Liver (tissue), 9 donors: ENCODE measurements around the gene GORAB. TPM values are rescaled to one million over a fixed set of nuclear protein-coding genes. Genes with fewer than 3 reads are reported as not detected.

ENCODE experiments used
- DNase-seq: peaks from one replicate; pipeline ENCODE4 v3.0.0-alpha.2; 2017; ENCODE audit warnings: low spot score
- H3K27ac ChIP-seq, 2 donors: one replicate each; pipeline ENCODE4 v1.7.0; 2013; ENCODE audit warnings: inconsistent platforms in 2 of 2, low read length in 2 of 2, control low read depth in 1 of 2, low read depth in 1 of 2, mild to moderate bottlenecking in 1 of 2
- H3K27me3 ChIP-seq, 4 donors: one replicate each; pipeline versions ENCODE4 v1.6.1 to v1.7.0; 2013; ENCODE audit warnings: low read length in 3 of 4, inconsistent platforms in 1 of 4, mild to moderate bottlenecking in 1 of 4, moderate library complexity in 1 of 4; ENCODE audit not compliant: control insufficient read depth in 4 of 4, insufficient read depth in 4 of 4
- H3K36me3 ChIP-seq, 4 donors: one replicate each; pipeline versions ENCODE4 v1.6.1 to v1.7.0; 2013; ENCODE audit warnings: low read length in 3 of 4, mild to moderate bottlenecking in 3 of 4, low read depth in 1 of 4, moderate library complexity in 1 of 4; ENCODE audit not compliant: control insufficient read depth in 4 of 4, insufficient read depth in 3 of 4
- H3K4me1 ChIP-seq, 4 donors: one replicate each; pipeline versions ENCODE4 v1.6.1 to v1.7.0; 2013; ENCODE audit warnings: low read length in 3 of 4, mild to moderate bottlenecking in 3 of 4, moderate library complexity in 1 of 4; ENCODE audit not compliant: control insufficient read depth in 4 of 4, insufficient read depth in 4 of 4
- H3K4me3 ChIP-seq, 3 donors: one replicate each; pipeline versions ENCODE4 v1.6.1 to v1.7.0; 2013; ENCODE audit warnings: low read length in 3 of 3, control low read depth in 1 of 3, low read depth in 1 of 3, mild to moderate bottlenecking in 1 of 3
- H3K9ac ChIP-seq, 2 donors: one replicate each; pipeline ENCODE4 v1.7.0; 2013; ENCODE audit warnings: low read length in 2 of 2, mild to moderate bottlenecking in 2 of 2, moderate library complexity in 2 of 2, control low read depth in 1 of 2, low read depth in 1 of 2
- H3K9me3 ChIP-seq, 4 donors: one replicate each; pipeline versions ENCODE4 v1.6.1 to v1.7.0; 2013; ENCODE audit warnings: low read length in 3 of 4; ENCODE audit not compliant: control insufficient read depth in 4 of 4
- EGR1 ChIP-seq, 2 donors: IDR thresholded peaks; 2 replicates each; pipeline ENCODE4 v1.6.1; 2016 to 2018; ENCODE audit warnings: antibody characterized with exemption in 2 of 2, low read depth in 2 of 2
- FOXA1 ChIP-seq: IDR thresholded peaks from 2 replicates; pipeline ENCODE4 v1.6.1; 2016; ENCODE audit warnings: antibody characterized with exemption
- FOXA2 ChIP-seq: IDR thresholded peaks from 2 replicates; pipeline ENCODE4 v1.6.1; 2016; ENCODE audit warnings: antibody characterized with exemption
- GABPA ChIP-seq, 2 donors: IDR thresholded peaks in 1 of 2; conservative IDR thresholded peaks in 1 of 2; 2 replicates each; pipeline ENCODE4 v1.6.1; 2016; ENCODE audit warnings: antibody characterized with exemption in 2 of 2, mild to moderate bottlenecking in 1 of 2, moderate library complexity in 1 of 2
- HNF4A ChIP-seq, 2 donors: conservative IDR thresholded peaks; 2 replicates each; pipeline ENCODE4 v1.6.1; 2016; ENCODE audit warnings: antibody characterized with exemption in 2 of 2, mild to moderate bottlenecking in 2 of 2
- HNF4G ChIP-seq: IDR thresholded peaks from 2 replicates; pipeline ENCODE4 v1.6.1; 2016; ENCODE audit warnings: antibody characterized with exemption
- JUND ChIP-seq, 2 donors: IDR thresholded peaks; 2 replicates each; pipeline ENCODE4 v1.6.1; 2016; ENCODE audit warnings: antibody characterized with exemption in 2 of 2
- NR2F2 ChIP-seq: IDR thresholded peaks from 2 replicates; pipeline ENCODE4 v1.6.1; 2016; ENCODE audit warnings: antibody characterized with exemption
- RAD21 ChIP-seq, 2 donors: IDR thresholded peaks; 2 replicates each; pipeline ENCODE4 v1.6.1; 2016; ENCODE audit warnings: antibody characterized with exemption in 2 of 2, mild to moderate bottlenecking in 2 of 2
- REST ChIP-seq: IDR thresholded peaks from 2 replicates; pipeline ENCODE4 v1.6.1; 2016; ENCODE audit warnings: antibody characterized with exemption, mild to moderate bottlenecking
- RXRA ChIP-seq, 2 donors: IDR thresholded peaks; 2 replicates each; pipeline ENCODE4 v1.6.1; 2017 to 2018; ENCODE audit warnings: antibody characterized with exemption in 2 of 2, mild to moderate bottlenecking in 1 of 2
- SP1 ChIP-seq: IDR thresholded peaks from 2 replicates; pipeline ENCODE4 v1.6.1; 2018; ENCODE audit warnings: antibody characterized with exemption, mild to moderate bottlenecking
- TAF1 ChIP-seq: conservative IDR thresholded peaks from 2 replicates; pipeline ENCODE4 v1.6.1; 2016; ENCODE audit warnings: antibody characterized with exemption, mild to moderate bottlenecking
- YY1 ChIP-seq: IDR thresholded peaks from 2 replicates; pipeline ENCODE4 v1.6.1; 2016; ENCODE audit warnings: antibody characterized with exemption, mild to moderate bottlenecking
- ZBTB33 ChIP-seq: IDR thresholded peaks from 2 replicates; pipeline ENCODE4 v1.6.1; 2016; ENCODE audit warnings: antibody characterized with exemption
- WGBS: extraction: QIAGEN DNeasy Blood & Tissue Kit; methylation state at CpG from one replicate; pipeline ENCODE4 v1.1.7; 2013; 5-methylcytosine and 5-hydroxymethylcytosine counted together
- polyA plus RNA-seq, 2 donors: library from polyadenylated mRNA; stranded (reverse) in 1 of 2; unstranded in 1 of 2; fragments of 200-250 nt in 1 of 2; fragments of >200 nt in 1 of 2; fragmentation: Nextera tagmentation in 1 of 2; extraction: Ambion mirVana in 1 of 2; gene quantifications; one replicate each; pipeline versions ENCODE4 v1.2.1 to v1.2.3, GENCODE V29; 2013 to 2015
- total RNA-seq, 2 donors: library from RNA; depleted of rRNA; stranded (reverse); fragments of >200 nt; gene quantifications; one replicate each; pipeline ENCODE4 v1.2.3, GENCODE V29; 2014
- TF ChIP-seq, protein P1 (sequence below): IDR thresholded peaks from 2 replicates; pipeline ENCODE4 v1.6.1; 2016; ENCODE audit warnings: antibody characterized with exemption
- TF ChIP-seq, protein P2 (sequence below): IDR thresholded peaks from 2 replicates; pipeline ENCODE4 v1.6.1; 2016; ENCODE audit warnings: antibody characterized with exemption
- TF ChIP-seq, protein P3 (sequence below): fragments of 150-350 bp; IDR thresholded peaks from 2 replicates; pipeline ENCODE4 v1.5.1; 2017; ENCODE audit warnings: improper control_type of control experiment, low read depth, low read length; ENCODE audit not compliant: missing input control
- donor health status: healthy.
- donor health status: healthy.
- donor health status: healthy.
- donor health status: healthy.
- donor health status: healthy.

GORAB gene
- total and polyA plus RNA-seq, 4 donors: 4.0 to 11.1 (median 8.7) TPM

DNA sequence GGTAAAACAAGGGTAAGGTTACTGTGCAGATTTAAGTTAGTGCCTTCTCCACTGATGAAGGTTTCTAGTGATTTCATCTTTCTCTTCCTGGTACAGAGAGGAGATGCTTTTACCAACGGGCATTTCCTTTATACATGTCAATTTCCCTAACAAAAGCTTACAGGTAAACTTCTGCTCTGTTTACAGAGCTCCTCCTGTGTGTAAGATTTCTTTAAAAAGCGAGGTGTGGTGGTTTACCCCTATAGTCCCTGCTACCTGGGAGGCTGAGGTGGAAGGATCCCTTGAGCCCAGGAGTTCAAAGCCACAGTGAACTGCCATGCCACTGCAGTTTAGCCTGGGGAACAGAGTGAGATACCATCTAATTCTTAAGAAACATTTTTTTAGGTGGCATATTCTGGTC is 40.7 kb upstream of the GORAB start:
- H3K4me3 ChIP-seq: no peak overlapping the region
- H3K9me3 ChIP-seq: no peaks in the 10 kb centered on the region
- no peaks in the 10 kb centered on the region for H3K4me1 ChIP-seq
- WGBS: 54% methylated on average over 2 of the region's 2 CpGs
- no peaks in the 10 kb centered on the region for H3K36me3 ChIP-seq
- no peak for DNase-seq
- TF ChIP-seq RXRA (IDR thresholded peaks at IDR 0.05): no peak
- TF ChIP-seq JUND (IDR thresholded peaks at IDR 0.05): no peak
- TF ChIP-seq RAD21 (IDR thresholded peaks at IDR 0.05): no peak
- TF ChIP-seq SP1: no peak
- TF ChIP-seq FOXA1: no peak
- TF ChIP-seq HNF4G: no peak
- no peak for TF ChIP-seq NR2F2
- TF ChIP-seq EGR1 (IDR thresholded peaks at IDR 0.05; ENCODE audit: low read depth in 2 of 2): no peak
- no peak for TF ChIP-seq HNF4A (conservative IDR thresholded peaks at IDR 0.05)
- no peak for TF ChIP-seq GABPA (IDR thresholded peaks at IDR 0.05 in 1 of 2, conservative IDR thresholded peaks at IDR 0.05 in 1 of 2)
- TF ChIP-seq, protein P1, sequence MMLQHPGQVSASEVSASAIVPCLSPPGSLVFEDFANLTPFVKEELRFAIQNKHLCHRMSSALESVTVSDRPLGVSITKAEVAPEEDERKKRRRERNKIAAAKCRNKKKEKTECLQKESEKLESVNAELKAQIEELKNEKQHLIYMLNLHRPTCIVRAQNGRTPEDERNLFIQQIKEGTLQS: no peak
- no peak for TF ChIP-seq ZBTB33
- TF ChIP-seq TAF1: no peak
- no peak for TF ChIP-seq REST
- TF ChIP-seq FOXA2: no peak
- TF ChIP-seq, protein P2, sequence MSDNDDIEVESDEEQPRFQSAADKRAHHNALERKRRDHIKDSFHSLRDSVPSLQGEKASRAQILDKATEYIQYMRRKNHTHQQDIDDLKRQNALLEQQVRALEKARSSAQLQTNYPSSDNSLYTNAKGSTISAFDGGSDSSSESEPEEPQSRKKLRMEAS: no peak
- TF ChIP-seq, protein P3, sequence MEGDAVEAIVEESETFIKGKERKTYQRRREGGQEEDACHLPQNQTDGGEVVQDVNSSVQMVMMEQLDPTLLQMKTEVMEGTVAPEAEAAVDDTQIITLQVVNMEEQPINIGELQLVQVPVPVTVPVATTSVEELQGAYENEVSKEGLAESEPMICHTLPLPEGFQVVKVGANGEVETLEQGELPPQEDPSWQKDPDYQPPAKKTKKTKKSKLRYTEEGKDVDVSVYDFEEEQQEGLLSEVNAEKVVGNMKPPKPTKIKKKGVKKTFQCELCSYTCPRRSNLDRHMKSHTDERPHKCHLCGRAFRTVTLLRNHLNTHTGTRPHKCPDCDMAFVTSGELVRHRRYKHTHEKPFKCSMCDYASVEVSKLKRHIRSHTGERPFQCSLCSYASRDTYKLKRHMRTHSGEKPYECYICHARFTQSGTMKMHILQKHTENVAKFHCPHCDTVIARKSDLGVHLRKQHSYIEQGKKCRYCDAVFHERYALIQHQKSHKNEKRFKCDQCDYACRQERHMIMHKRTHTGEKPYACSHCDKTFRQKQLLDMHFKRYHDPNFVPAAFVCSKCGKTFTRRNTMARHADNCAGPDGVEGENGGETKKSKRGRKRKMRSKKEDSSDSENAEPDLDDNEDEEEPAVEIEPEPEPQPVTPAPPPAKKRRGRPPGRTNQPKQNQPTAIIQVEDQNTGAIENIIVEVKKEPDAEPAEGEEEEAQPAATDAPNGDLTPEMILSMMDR: no peak
- no peak for TF ChIP-seq YY1
- no peaks in the 10 kb centered on the region for H3K27me3 ChIP-seq
- H3K9ac ChIP-seq: no peak overlapping the region
- H3K27ac ChIP-seq: no peak overlapping the region
